ENCODE data around the gene MEIOB.

MEIOB gene

GRCh38 chr16:1790611-1791255 lies 81.2 kb downstream of the MEIOB start:
- no peak overlapping the region for H3K27ac ChIP-seq
- DNase-seq (ENCODE audit: low read depth, low spot score) = no peak

- DNase-seq (ENCODE audit: low read depth, low spot score) = no peak
- H3K27ac ChIP-seq = no peak overlapping the region
Measured at GRCh38 chr16:1790261-1790610, 81.7 kb downstream of the MEIOB start.

- H3K27ac ChIP-seq = no peak overlapping the region
- no peak for DNase-seq (ENCODE audit: low read depth, low spot score)
Measured at GRCh38 chr16:1789643-1790045, 82.3 kb downstream of the MEIOB start.

- DNase-seq (ENCODE audit: low read depth, low spot score) = no peak
- no peak overlapping the region for H3K27ac ChIP-seq
Measured at GRCh38 chr16:1788708-1789100, 83.3 kb downstream of the MEIOB start.

- no peak for DNase-seq (ENCODE audit: low read depth, low spot score)
Measured at GRCh38 chr16:1788095-1788707, 83.8 kb downstream of the MEIOB start.

GRCh38 chr16:1787322-1788094 lies 84.5 kb downstream of the MEIOB start:
- no peak for DNase-seq (ENCODE audit: low read depth, low spot score)
- H3K27ac ChIP-seq = no peak overlapping the region

More at GRCh38 chr16:1788095-1788707, 83.8 kb downstream of the MEIOB start:
- H3K27ac ChIP-seq = no peak overlapping the region

GRCh38 chr16:1787056-1787321 lies 85.0 kb downstream of the MEIOB start:
- no peak overlapping the region for H3K27ac ChIP-seq
- DNase-seq (ENCODE audit: low read depth, low spot score) = no peak

- H3K27ac ChIP-seq = no peak overlapping the region
- no peak for DNase-seq (ENCODE audit: low read depth, low spot score)
Measured at GRCh38 chr16:1786242-1787055, 85.5 kb downstream of the MEIOB start.

- no peak for DNase-seq (ENCODE audit: low read depth, low spot score)
- H3K27ac ChIP-seq = no peak overlapping the region
Measured at GRCh38 chr16:1785846-1786170, 86.2 kb downstream of the MEIOB start.

GRCh38 chr16:1784977-1785845 lies 86.8 kb downstream of the MEIOB start:
- peak overlapping the region; percentile 10 for H3K27ac ChIP-seq
- DNase-seq (ENCODE audit: low read depth, low spot score) = no peak
